Activated CD8-positive, alpha-beta T cell treated with anti-CD3 and anti-CD28 coated beads for 36 hours (primary cell): Measurements from ENCODE around the gene TCL1A. TPM values are rescaled to one million over a fixed set of nuclear protein-coding genes. Genes with fewer than 3 reads are reported as not detected.

Experiments used
- ATAC-seq: fragments of 200-7000 bp; cut with Tn5 transposase; one replicate; pipeline ENCODE4 v1.10.0; 2021; ENCODE audit warnings: mild to moderate bottlenecking, moderate library complexity
- CTCF ChIA-PET: fragments of 350-600 bp; sonication (Branson Sonifier 250); formaldehyde crosslinking; loops from one replicate; lab custom pipeline; 2021; ENCODE audit warnings: antibody characterized with exemption; lab: Charles Lee
- POLR2A ChIA-PET: fragments of 350-600 bp; sonication (Branson Sonifier 250); formaldehyde crosslinking; loops from one replicate; lab custom pipeline; 2021; ENCODE audit warnings: antibody characterized with exemption; lab: Charles Lee
- DNase-seq: peaks from one replicate; pipeline ENCODE4 v3.0.0-alpha.2; 2020
- H3K27ac Mint-ChIP-seq: one replicate; pipeline ENCODE4 v1.8.0; 2021; ENCODE audit warnings: mild to moderate bottlenecking, mixed read lengths
- H3K27me3 Mint-ChIP-seq: one replicate; pipeline ENCODE4 v1.8.0; 2021; ENCODE audit warnings: mixed read lengths
- H3K36me3 Mint-ChIP-seq: one replicate; pipeline ENCODE4 v1.8.0; 2021; ENCODE audit warnings: low read depth, mixed read lengths
- H3K4me1 Mint-ChIP-seq: one replicate; pipeline ENCODE4 v1.8.0; 2021; ENCODE audit warnings: low read depth, mixed read lengths
- H3K4me3 Mint-ChIP-seq: one replicate; pipeline ENCODE4 v1.8.0; 2021; ENCODE audit warnings: mild to moderate bottlenecking, moderate library complexity, mixed read lengths
- H3K9me3 Mint-ChIP-seq: one replicate; pipeline ENCODE4 v1.8.0; 2021; ENCODE audit warnings: mixed read lengths
- CTCF ChIP-seq: fragments of 200-600 bp; IDR thresholded peaks from one replicate; pipeline ENCODE4 v1.8.0; 2022; ENCODE audit warnings: antibody characterized with exemption, mild to moderate bottlenecking
- intact Hi-C: fragments of 100-400 bp; cut with micrococcal nuclease; formaldehyde crosslinking; loops from one replicate; pipeline ENCODE4 v1.10.0; 2022
- total RNA-seq, 2 experiments: library from RNA; stranded (reverse); gene quantifications; one replicate each; pipeline ENCODE4 v1.2.3, GENCODE V29; 2021

TCL1A gene
- total RNA-seq, 2 experiments from 2014 or later = 0.65 to 1.1 TPM

- Mint-ChIP-seq H3K9me3 (no peaks in the 10 kb centered on the region), H3K4me3 (no peak overlapping the region), H3K27me3 (peaks cover 24% of the 10 kb centered on the region), H3K36me3 (no peaks in the 10 kb centered on the region), H3K27ac (no peak overlapping the region), H3K4me1 (no peaks in the 10 kb centered on the region)
- DNase-seq = no peak
- CTCF ChIA-PET = interaction anchor here (2.1 kb wide), 1 partner anchor 16 kb away, joined by 6 read pairs; no protein-coding TSS in a partner anchor
- no peak for ATAC-seq
- POLR2A ChIA-PET = no interaction called here
- intact Hi-C loops = no loop called here
- no peak for TF ChIP-seq CTCF
These were observed 44.4 kb upstream of the TCL1A start for GRCh38 chr14:95758331-95758730.

GRCh38 chr14:95756751-95757150 is 42.8 kb upstream of the TCL1A start:
- H3K9me3 Mint-ChIP-seq = no peaks in the 10 kb centered on the region
- no peak for DNase-seq
- POLR2A ChIA-PET = no interaction called here
- no peak for ATAC-seq
- H3K27me3 Mint-ChIP-seq = peaks cover 28% of the 10 kb centered on the region
- CTCF ChIA-PET = interaction anchor here (2.1 kb wide), 1 partner anchor 18 kb away, joined by 6 read pairs; no protein-coding TSS in a partner anchor
- H3K27ac Mint-ChIP-seq = no peak overlapping the region
- no peaks in the 10 kb centered on the region for H3K4me1 Mint-ChIP-seq
- no peak overlapping the region for H3K4me3 Mint-ChIP-seq
- no peak for TF ChIP-seq CTCF
- intact Hi-C loops = no loop called here
- H3K36me3 Mint-ChIP-seq = no peaks in the 10 kb centered on the region

GRCh38 chr14:95756127-95756526 is 42.2 kb upstream of the TCL1A start:
- Mint-ChIP-seq H3K27ac (no peak overlapping the region), H3K4me3 (no peak overlapping the region), H3K36me3 (no peaks in the 10 kb centered on the region), H3K27me3 (peaks cover 22% of the 10 kb centered on the region), H3K9me3 (no peaks in the 10 kb centered on the region), H3K4me1 (no peaks in the 10 kb centered on the region)
- DNase-seq (no peak), ATAC-seq (no peak)
- ChIA-PET CTCF (no interaction called here), POLR2A (no interaction called here)
- intact Hi-C loops = no loop called here
- TF ChIP-seq CTCF = no peak

GRCh38 chr14:95741781-95742180 is 27.9 kb upstream of the TCL1A start:
- DNase-seq (no peak), ATAC-seq (no peak)
- Mint-ChIP-seq H3K4me1 (peaks cover 8% of the 10 kb centered on the region), H3K4me3 (no peak overlapping the region), H3K36me3 (peaks cover 7% of the 10 kb centered on the region), H3K27ac (no peak overlapping the region), H3K9me3 (peaks cover 10% of the 10 kb centered on the region), H3K27me3 (peaks cover 1% of the 10 kb centered on the region)
- intact Hi-C loops = no loop called here
- POLR2A ChIA-PET = no interaction called here
- CTCF ChIA-PET = no interaction called here
- no peak for TF ChIP-seq CTCF

- ATAC-seq (no peak), DNase-seq (no peak)
- TF ChIP-seq CTCF = no peak
- peaks cover 10% of the 10 kb centered on the region for H3K9me3 Mint-ChIP-seq
- intact Hi-C loops = no loop called here
- CTCF ChIA-PET = no interaction called here
- no peak overlapping the region for H3K4me3 Mint-ChIP-seq
- POLR2A ChIA-PET = no interaction called here
- peaks cover 8% of the 10 kb centered on the region for H3K4me1 Mint-ChIP-seq
- no peak overlapping the region for H3K27ac Mint-ChIP-seq
- peaks cover 1% of the 10 kb centered on the region for H3K27me3 Mint-ChIP-seq
- H3K36me3 Mint-ChIP-seq = peaks cover 7% of the 10 kb centered on the region
These were observed 27.1 kb upstream of the TCL1A start for GRCh38 chr14:95741038-95741490.
